IMR-90 (cell line): Measurements from ENCODE around the gene MAPK11.

Source experiments
- CHD1 ChIP-seq: IDR thresholded peaks from 2 replicates; pipeline ENCODE4 v1.6.1; 2012; ENCODE audit warnings: low read depth, low read length, improper control_type of control experiment
- CTCF ChIP-seq: conservative IDR thresholded peaks from 2 replicates; pipeline ENCODE4 v1.5.1; 2012; ENCODE audit warnings: mild to moderate bottlenecking, low read depth, low read length, improper control_type of control experiment
- POLR2A ChIP-seq: IDR thresholded peaks from 2 replicates; pipeline ENCODE4 v1.6.1; 2012; ENCODE audit warnings: mild to moderate bottlenecking, low read depth, low read length

DNA sequence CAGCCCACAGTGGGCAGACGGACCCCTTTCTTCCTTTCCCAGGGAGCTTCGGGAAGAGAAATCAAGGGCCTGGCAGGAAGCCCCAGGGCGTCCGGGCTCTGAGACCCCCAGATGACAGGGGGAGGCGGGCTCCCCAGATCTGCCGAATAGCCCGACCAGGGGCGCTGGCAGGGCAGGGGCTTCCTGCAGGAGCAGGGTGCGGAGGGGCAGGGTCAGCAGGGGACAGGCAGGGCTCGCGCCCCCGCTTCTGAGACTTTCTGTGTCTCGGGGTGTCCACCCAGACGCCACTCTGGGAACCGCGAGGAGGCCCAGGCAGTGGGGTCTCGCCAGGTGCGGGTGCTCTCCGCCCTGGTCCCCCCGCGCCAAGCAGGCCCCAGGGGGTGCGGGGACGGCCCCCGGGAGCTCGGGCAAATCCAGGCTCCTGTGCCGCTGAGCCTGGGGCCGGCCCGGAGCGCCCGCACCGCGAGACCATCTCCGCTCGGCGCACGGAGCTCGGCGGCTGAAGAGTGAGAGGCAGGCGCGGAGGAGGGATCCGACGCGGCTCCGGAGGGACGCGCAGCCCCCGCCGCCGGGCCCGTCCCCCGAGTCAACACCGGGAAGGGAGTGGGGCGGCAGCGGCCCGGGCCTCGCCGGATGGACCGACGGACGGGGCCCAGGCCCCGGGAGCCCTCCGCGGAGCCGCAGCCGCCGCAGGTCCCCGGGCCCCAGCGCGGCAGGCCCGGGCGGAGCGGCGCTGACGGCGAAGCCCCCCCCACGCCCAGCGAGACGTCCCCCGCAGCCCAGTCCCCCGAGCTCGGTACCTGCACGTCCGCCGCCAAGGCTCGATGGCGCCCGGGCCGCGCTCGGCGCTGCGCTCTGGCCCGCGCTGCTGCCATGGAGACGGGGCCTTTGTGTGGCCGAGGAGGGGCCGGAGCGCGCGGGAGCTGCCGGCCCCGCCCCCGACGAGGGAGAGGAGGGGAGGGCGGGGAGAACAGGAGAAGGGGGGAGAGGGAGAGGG lies 36.9 kb upstream of the MAPK11 start, which contains the start of gene PLXNB2:
- no peak for TF ChIP-seq CTCF
- TF ChIP-seq CHD1: no peak
- peak; percentile 69 for TF ChIP-seq POLR2A
